ENCODE results near the gene KMT2B. TPM values are rescaled to one million over a fixed set of nuclear protein-coding genes. Genes with fewer than 3 reads are reported as not detected.
A peak's percentile ranks its signal among the peaks of the same experiment; 100 is the strongest.

The KMT2B gene
- total RNA-seq, 2 experiments from 2014 or later = 65.1 to 67.2 TPM

DNA sequence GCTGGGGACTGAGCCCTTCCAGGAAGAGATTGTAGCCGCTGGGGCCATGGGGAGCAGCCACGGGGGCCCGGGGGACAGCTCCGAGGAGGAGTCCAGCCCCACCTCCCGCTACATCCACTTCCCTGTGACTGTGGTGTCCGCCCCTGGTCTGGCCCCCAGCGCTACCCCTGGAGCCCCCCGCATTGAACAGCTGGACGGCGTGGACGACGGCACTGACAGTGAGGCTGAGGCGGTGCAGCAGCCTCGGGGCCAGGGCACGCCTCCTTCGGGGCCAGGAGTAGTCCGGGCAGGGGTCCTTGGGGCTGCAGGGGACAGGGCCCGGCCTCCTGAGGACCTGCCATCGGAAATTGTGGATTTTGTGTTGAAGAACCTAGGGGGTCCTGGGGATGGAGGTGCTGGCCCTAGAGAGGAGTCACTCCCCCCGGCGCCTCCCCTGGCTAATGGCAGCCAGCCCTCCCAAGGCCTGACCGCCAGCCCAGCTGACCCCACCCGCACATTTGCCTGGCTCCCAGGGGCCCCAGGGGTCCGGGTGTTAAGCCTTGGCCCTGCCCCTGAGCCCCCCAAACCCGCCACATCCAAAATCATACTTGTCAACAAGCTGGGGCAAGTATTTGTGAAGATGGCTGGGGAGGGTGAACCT, 14.9 kb downstream of the KMT2B start:
- no peak for DNase-seq
- Mint-ChIP-seq H3K27ac (no peak overlapping the region), H3K4me1 (peaks cover 12% of the 10 kb centered on the region), H3K4me3 (no peak overlapping the region), H3K27me3 (no peaks in the 10 kb centered on the region), H3K9me3 (no peaks in the 10 kb centered on the region), H3K36me3 (ENCODE audit: low read depth) (peaks cover 55% of the 10 kb centered on the region)
- CTCF ChIA-PET = interaction anchor here (0.7 to 0.9 kb wide), 2 partner anchors 8 to 9 kb away, joined by 3 read pairs; no protein-coding TSS in a partner anchor
- POLR2A ChIA-PET = interaction anchor here (0.6 kb wide), 1 partner anchor 54 kb away, joined by 4 read pairs; no protein-coding TSS in a partner anchor

GRCh38 chr19:35733180-35734125, 15.7 kb downstream of the KMT2B start:
- ChIA-PET POLR2A (no interaction called here), CTCF (no interaction called here)
- no peak for DNase-seq
- Mint-ChIP-seq H3K27me3 (no peaks in the 10 kb centered on the region), H3K9me3 (no peaks in the 10 kb centered on the region), H3K27ac (no peak overlapping the region), H3K4me3 (no peak overlapping the region), H3K4me1 (peaks cover 12% of the 10 kb centered on the region), H3K36me3 (ENCODE audit: low read depth) (peaks cover 54% of the 10 kb centered on the region)

GRCh38 chr19:35734273-35734672, 16.5 kb downstream of the KMT2B start:
- POLR2A ChIA-PET = no interaction called here
- Mint-ChIP-seq H3K4me1 (peaks cover 16% of the 10 kb centered on the region), H3K36me3 (ENCODE audit: low read depth) (peaks cover 49% of the 10 kb centered on the region), H3K9me3 (no peaks in the 10 kb centered on the region), H3K4me3 (no peak overlapping the region), H3K27ac (no peak overlapping the region), H3K27me3 (no peaks in the 10 kb centered on the region)
- DNase-seq = no peak
- CTCF ChIA-PET = no interaction called here

DNA sequence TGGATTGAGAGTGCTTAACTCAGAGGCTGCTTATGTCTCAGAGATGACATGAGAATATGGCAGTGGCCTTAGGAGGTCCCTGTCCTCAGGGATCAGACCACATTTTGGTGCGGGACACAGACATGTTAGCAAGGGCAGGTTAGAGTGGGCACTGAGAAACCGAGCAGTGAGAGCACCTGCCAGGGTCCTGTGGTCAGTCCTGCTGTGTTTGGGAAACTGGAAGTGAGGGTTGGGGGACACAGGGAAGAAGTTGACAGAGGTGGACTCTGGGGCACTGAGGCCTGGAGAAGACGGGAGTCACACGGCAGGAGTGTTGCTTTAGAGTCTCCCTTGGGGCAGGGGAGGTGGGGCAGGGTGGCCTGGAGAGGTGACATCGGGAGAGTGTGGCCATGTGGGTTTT, 17.1 kb downstream of the KMT2B start:
- H3K27ac Mint-ChIP-seq = no peak overlapping the region
- peaks cover 45% of the 10 kb centered on the region for H3K36me3 Mint-ChIP-seq (ENCODE audit: low read depth)
- H3K4me1 Mint-ChIP-seq = peaks cover 21% of the 10 kb centered on the region
- H3K9me3 Mint-ChIP-seq = no peaks in the 10 kb centered on the region
- POLR2A ChIA-PET = no interaction called here
- DNase-seq = no peak
- no peaks in the 10 kb centered on the region for H3K27me3 Mint-ChIP-seq
- H3K4me3 Mint-ChIP-seq = no peak overlapping the region
- CTCF ChIA-PET = no interaction called here

DNA sequence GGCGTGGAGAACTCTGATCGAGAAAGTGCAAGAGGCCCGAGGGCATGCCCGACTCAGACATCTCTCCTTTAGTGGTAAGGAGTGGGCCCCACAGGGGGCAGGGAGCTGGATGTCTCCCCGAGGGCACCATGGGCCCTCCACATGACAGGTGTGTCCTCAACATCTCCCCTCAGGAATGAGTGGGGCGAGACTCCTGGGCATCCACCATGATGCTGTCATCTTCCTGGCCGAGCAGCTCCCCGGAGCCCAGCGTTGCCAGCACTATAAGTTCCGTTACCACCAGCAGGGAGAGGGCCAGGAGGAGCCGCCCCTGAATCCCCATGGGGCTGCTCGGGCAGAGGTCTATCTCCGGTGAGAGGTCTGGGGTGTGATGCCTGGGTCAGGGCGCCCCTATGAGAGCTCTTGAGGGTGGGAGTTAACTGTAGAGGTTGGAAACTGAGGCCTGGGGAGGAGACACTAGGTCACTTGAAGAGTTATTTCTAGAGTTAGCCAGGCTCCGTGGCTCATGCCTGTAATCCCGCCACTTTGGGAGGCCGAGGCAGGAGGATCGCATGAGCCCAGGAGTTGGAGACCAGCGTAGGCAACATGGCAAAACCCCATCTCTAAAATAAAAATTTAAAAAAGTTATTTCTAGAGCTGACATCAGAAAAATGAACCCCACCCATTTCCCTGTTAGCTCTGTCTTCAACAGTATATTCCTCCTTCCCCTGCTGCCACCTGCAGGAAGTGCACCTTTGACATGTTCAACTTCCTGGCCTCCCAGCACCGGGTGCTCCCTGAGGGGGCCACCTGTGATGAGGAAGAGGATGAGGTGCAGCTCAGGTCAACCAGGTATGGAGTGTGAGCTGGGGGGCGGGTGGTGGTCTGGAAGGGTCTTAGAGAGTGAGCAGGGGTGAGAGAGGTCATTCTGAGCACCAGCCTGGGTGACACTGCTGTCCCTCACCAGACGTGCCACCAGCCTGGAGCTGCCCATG, 19.4 kb downstream of the KMT2B start:
- Mint-ChIP-seq H3K4me1 (peaks cover 28% of the 10 kb centered on the region), H3K9me3 (no peaks in the 10 kb centered on the region), H3K4me3 (no peak overlapping the region), H3K27ac (no peak overlapping the region), H3K27me3 (no peaks in the 10 kb centered on the region), H3K36me3 (ENCODE audit: low read depth) (peaks cover 30% of the 10 kb centered on the region)
- DNase-seq = peak; percentile 48
- POLR2A ChIA-PET = no interaction called here
- CTCF ChIA-PET = interaction anchor here (0.6 to 2.2 kb wide), 11 partner anchors 8 to 393 kb away, joined by 3 to 13 read pairs (median 3); partner anchors contain the start of genes ALKBH6, LIN37, PSENEN and U2AF1L4

DNA sequence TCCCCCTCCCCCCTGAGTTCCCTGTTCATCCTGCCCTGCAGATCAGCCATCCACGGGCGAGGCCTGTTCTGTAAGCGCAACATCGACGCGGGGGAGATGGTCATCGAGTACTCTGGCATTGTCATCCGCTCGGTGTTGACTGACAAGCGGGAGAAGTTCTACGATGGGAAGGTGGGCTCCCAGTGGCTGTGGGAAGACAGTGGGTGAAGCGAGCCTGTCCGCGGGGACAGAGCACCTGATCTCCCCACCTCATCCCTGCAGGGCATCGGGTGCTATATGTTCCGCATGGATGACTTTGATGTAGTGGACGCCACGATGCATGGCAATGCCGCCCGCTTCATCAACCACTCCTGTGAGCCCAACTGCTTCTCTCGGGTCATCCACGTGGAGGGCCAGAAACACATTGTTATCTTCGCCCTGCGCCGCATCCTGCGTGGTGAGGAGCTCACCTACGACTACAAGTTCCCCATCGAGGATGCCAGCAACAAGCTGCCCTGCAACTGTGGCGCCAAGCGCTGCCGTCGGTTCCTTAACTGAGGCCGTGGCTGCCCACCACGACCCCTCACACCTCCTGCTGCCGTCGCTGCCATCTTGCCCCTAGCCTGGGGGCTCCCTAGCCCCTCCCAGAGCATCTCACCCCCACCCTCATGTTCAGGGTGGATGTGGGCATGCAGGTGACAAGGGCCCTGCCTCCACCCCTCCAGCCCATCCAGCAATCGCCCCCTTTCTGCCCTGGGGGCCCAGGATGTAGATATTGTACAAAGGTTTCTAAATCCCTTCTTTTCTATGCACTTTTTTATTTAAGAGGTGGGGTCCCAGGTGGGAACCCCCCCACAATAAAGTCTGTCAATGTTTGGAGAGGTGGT, 20.5 kb downstream of the KMT2B start:
- no peak overlapping the region for H3K4me3 Mint-ChIP-seq
- peaks cover 38% of the 10 kb centered on the region for H3K36me3 Mint-ChIP-seq (ENCODE audit: low read depth)
- no peaks in the 10 kb centered on the region for H3K27me3 Mint-ChIP-seq
- POLR2A ChIA-PET = interaction anchor here (0.6 kb wide), 1 partner anchor 10 kb away, joined by 3 read pairs; the partner anchor contains the start of gene LIN37
- DNase-seq = no peak
- H3K4me1 Mint-ChIP-seq = peaks cover 38% of the 10 kb centered on the region
- H3K9me3 Mint-ChIP-seq = no peaks in the 10 kb centered on the region
- H3K27ac Mint-ChIP-seq = no peak overlapping the region
- CTCF ChIA-PET = interaction anchor here (0.6 to 2.2 kb wide), 7 partner anchors 7 to 392 kb away, joined by 3 to 13 read pairs (median 4); partner anchors contain the start of genes ALKBH6, PSENEN and U2AF1L4

- Mint-ChIP-seq H3K27me3 (no peaks in the 10 kb centered on the region), H3K36me3 (ENCODE audit: low read depth) (peaks cover 38% of the 10 kb centered on the region), H3K4me3 (no peak overlapping the region), H3K27ac (no peak overlapping the region), H3K9me3 (no peaks in the 10 kb centered on the region), H3K4me1 (peaks cover 41% of the 10 kb centered on the region)
- no peak for DNase-seq
- CTCF ChIA-PET = interaction anchor here (1.0 to 2.3 kb wide), 4 partner anchors 9 to 35 kb away, joined by 3 to 11 read pairs (median 6); partner anchors contain the start of genes LIN37 and ZBTB32
- POLR2A ChIA-PET = no interaction called here
Measured at GRCh38 chr19:35738887-35739229, 21.1 kb downstream of the KMT2B start.

DNA sequence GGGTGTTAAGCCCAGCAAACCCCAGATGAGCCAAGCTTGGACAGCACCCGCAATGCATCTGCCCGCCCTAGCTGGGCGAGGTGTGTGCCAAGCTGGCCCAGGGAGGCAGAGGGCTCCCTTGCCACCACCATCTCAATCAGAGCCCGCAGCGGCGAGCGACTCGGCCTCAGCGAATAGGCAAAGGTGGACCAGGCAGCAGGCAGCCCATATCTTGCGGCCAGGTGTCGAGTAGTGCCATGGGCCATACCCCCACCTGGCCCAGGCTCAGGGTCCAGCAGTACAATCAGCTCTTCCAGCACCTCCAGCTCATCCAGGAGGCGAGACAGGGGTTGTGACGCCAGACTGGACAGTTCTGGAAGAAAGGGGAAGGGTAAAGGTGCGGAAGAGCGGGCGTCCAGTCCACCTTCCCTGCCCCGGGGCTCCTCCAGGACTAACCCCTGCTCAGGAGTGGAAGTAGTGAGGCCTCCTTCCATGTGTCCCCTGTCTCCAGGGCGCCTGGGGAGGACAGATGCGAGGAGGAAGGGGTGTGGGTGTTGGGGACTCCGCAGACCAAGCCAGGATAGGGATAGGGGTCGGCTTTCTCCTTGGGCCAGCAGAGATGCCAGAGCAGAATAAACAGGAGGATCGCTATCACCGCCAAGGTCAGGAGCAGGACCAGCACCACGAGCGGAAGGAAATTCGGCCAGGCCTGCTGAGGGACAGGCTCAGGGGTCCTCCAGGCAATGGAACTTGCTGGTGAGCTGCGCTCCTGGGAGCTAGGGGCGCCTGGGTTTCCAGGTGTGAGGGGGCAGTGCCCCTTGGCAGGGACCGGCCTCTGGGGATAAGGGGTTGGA, 21.7 kb downstream of the KMT2B start:
- H3K4me1 Mint-ChIP-seq = peaks cover 47% of the 10 kb centered on the region
- H3K36me3 Mint-ChIP-seq (ENCODE audit: low read depth) = peaks cover 36% of the 10 kb centered on the region
- no peaks in the 10 kb centered on the region for H3K9me3 Mint-ChIP-seq
- POLR2A ChIA-PET = no interaction called here
- CTCF ChIA-PET = interaction anchor here (0.8 to 2.3 kb wide), 10 partner anchors 9 to 192 kb away, joined by 3 to 11 read pairs (median 4); partner anchors contain the start of genes LIN37 and ZBTB32
- H3K27ac Mint-ChIP-seq = peak overlapping the region; percentile 47
- H3K27me3 Mint-ChIP-seq = no peaks in the 10 kb centered on the region
- H3K4me3 Mint-ChIP-seq = peak overlapping the region; percentile 88
- DNase-seq = no peak

DNA sequence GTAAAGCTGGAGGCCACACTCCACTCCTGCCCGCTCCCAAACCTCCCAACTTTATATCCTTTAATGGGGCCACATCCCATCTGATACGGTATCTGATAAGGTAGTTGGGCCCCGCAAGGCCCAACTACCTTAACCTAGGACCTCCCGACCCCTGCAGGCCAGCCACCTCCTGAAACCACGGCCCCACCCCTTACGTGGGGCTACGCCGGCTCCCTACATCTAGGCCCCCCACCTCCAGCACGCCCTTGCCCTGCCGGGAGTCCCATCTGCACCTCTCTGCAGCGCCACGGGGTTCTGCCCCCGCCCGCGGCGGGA, 22.3 kb downstream of the KMT2B start:
- Mint-ChIP-seq H3K36me3 (ENCODE audit: low read depth) (peaks cover 32% of the 10 kb centered on the region), H3K4me1 (peaks cover 48% of the 10 kb centered on the region)

GRCh38 chr19:35740423-35741202, 22.8 kb downstream of the KMT2B start:
- Mint-ChIP-seq H3K27me3 (no peaks in the 10 kb centered on the region), H3K4me1 (peaks cover 50% of the 10 kb centered on the region), H3K36me3 (ENCODE audit: low read depth) (peaks cover 32% of the 10 kb centered on the region), H3K27ac (peak overlapping the region; percentile 92), H3K9me3 (no peaks in the 10 kb centered on the region), H3K4me3 (peak overlapping the region; percentile 88)
- POLR2A ChIA-PET = no interaction called here
- DNase-seq = peak; percentile 97
- CTCF ChIA-PET = interaction anchor here (0.6 to 2.3 kb wide), 15 partner anchors 8 to 591 kb away, joined by 3 to 11 read pairs (median 4); partner anchors contain the start of genes LIN37 and ZBTB32

More for the DNA sequence above, 22.3 kb downstream of the KMT2B start:
- peak overlapping the region; percentile 47 for H3K27ac Mint-ChIP-seq
- ChIA-PET POLR2A (no interaction called here), CTCF (interaction anchor here (0.6 to 2.3 kb wide), 14 partner anchors 8 to 591 kb away, joined by 3 to 11 read pairs (median 4); partner anchors contain the start of genes LIN37 and ZBTB32)
- no peaks in the 10 kb centered on the region for H3K9me3 Mint-ChIP-seq
- H3K4me3 Mint-ChIP-seq = peak overlapping the region; percentile 88
- DNase-seq = no peak
- no peaks in the 10 kb centered on the region for H3K27me3 Mint-ChIP-seq

Measured in activated CD4-positive, alpha-beta T cell treated with anti-CD3 and anti-CD28 coated beads, Interleukin-2, amount 10 ng/mL, durations not matched to agents 7 days and 5 days (primary cell).